Keratinocyte (primary cell): ENCODE measurements around the gene VIT. TPM values are rescaled to one million over a fixed set of nuclear protein-coding genes. Genes with fewer than 3 reads are reported as not detected.

Experiments used
- DNase-seq: peaks from one replicate; pipeline ENCODE4 v3.0.0-alpha.2; 2011; ENCODE audit warnings: low read depth, missing footprints, low spot score
- FAIRE-seq: peaks from 2 replicates; lab custom pipeline; 2011; peaks lifted over from hg19 to GRCh38; lab: Jason Lieb, UNC
- H2AFZ ChIP-seq: 2 replicates; pipeline ENCODE4 v1.6.0; 2012; ENCODE audit warnings: low read length, control low read depth, inconsistent platforms; ENCODE audit not compliant: control insufficient read depth
- H3K27ac ChIP-seq: 2 replicates; pipeline ENCODE4 v1.5.1; 2011; ENCODE audit warnings: low read length; ENCODE audit not compliant: control insufficient read depth, insufficient read depth
- H3K27me3 ChIP-seq: 3 replicates; pipeline ENCODE4 v1.6.0; 2011; ENCODE audit warnings: low read length; ENCODE audit not compliant: control insufficient read depth, insufficient read depth; ENCODE audit errors: extremely low read depth
- H3K36me3 ChIP-seq, 2 experiments: 2 replicates in 1 of 2; 3 replicates in 1 of 2; pipeline ENCODE4 v1.5.1; 2011; ENCODE audit warnings: low read length in 2 of 2, mild to moderate bottlenecking in 1 of 2; ENCODE audit not compliant: control insufficient read depth in 2 of 2, insufficient read depth in 2 of 2; ENCODE audit errors: extremely low read depth in 1 of 2
- H3K4me1 ChIP-seq: 3 replicates; pipeline ENCODE4 v1.5.1; 2011; ENCODE audit warnings: low read length; ENCODE audit not compliant: control insufficient read depth, insufficient read depth; ENCODE audit errors: extremely low read depth
- H3K4me2 ChIP-seq: 3 replicates; pipeline ENCODE4 v1.6.0; 2011; ENCODE audit warnings: low read depth, low read length; ENCODE audit not compliant: control insufficient read depth, insufficient read depth; ENCODE audit errors: extremely low read depth
- H3K4me3 ChIP-seq, 3 experiments: fragments of 200-600 bp in 1 of 3; sonication (generic) in 1 of 3; 2 replicates in 2 of 3; 3 replicates in 1 of 3; pipeline ENCODE4 v1.5.1; 2011 to 2016; ENCODE audit warnings: low read length in 3 of 3, mild to moderate bottlenecking in 3 of 3, control low read depth in 2 of 3, inconsistent platforms in 1 of 3, low read depth in 1 of 3, mixed read lengths in 1 of 3, mixed run types in 1 of 3, moderate library complexity in 1 of 3; ENCODE audit not compliant: control insufficient read depth in 2 of 3, insufficient read depth in 2 of 3; ENCODE audit errors: extremely low read depth in 1 of 3
- H3K79me2 ChIP-seq: 2 replicates; pipeline ENCODE4 v1.6.0; 2012; ENCODE audit warnings: low read length; ENCODE audit not compliant: control insufficient read depth, insufficient read depth
- H3K9ac ChIP-seq: 3 replicates; pipeline ENCODE4 v1.6.0; 2011; ENCODE audit warnings: low read length; ENCODE audit not compliant: control insufficient read depth, insufficient read depth; ENCODE audit errors: extremely low read depth
- H3K9me1 ChIP-seq: 3 replicates; pipeline ENCODE4 v1.6.0; 2011; ENCODE audit warnings: low read length; ENCODE audit not compliant: control insufficient read depth, insufficient read depth; ENCODE audit errors: extremely low read depth
- H3K9me3 ChIP-seq: 2 replicates; pipeline ENCODE4 v1.5.1; 2012; ENCODE audit warnings: low read depth, low read length; ENCODE audit not compliant: control insufficient read depth
- H4K20me1 ChIP-seq: 3 replicates; pipeline ENCODE4 v1.6.0; 2011; ENCODE audit warnings: low read length; ENCODE audit not compliant: control insufficient read depth, insufficient read depth; ENCODE audit errors: extremely low read depth
- EZH2 ChIP-seq: IDR thresholded peaks from one replicate; pipeline ENCODE4 v1.6.1; 2012; ENCODE audit warnings: inconsistent platforms, mild to moderate bottlenecking, low read length, moderate library complexity
- dilution Hi-C: fragments of 300-500 bp; cut with MboI; formaldehyde crosslinking; loops from one replicate; pipeline ENCODE4 v1.7.0; 2020; ENCODE audit warnings: low sequenced_read_pairs; ENCODE audit not compliant: extremely low pct_ligation_motif_present
- polyA plus RNA-seq, 5 experiments: library from polyadenylated mRNA; depleted of rRNA in 3 of 5; stranded (reverse) in 3 of 5; stranded (forward) in 1 of 5; unstranded in 1 of 5; fragments of >200 nt; gene quantifications; 1 replicate in 1 of 5; 2 replicates in 3 of 5; 3 replicates in 1 of 5; pipeline versions ENCODE4 v1.2.1 to v1.2.3, GENCODE V29; 2011 to 2012; ENCODE audit warnings: missing spikeins in 2 of 5, low read depth in 1 of 5, low replicate concordance in 1 of 5
- TF ChIP-seq, protein P1 (sequence below), 3 experiments: IDR thresholded peaks in 1 of 3; conservative IDR thresholded peaks in 1 of 3; optimal IDR thresholded peaks in 1 of 3; 2 replicates in 2 of 3; 3 replicates in 1 of 3; pipeline versions ENCODE3 to v1.5.1; 2011; ENCODE audit warnings: low read length in 3 of 3, mild to moderate bottlenecking in 3 of 3, moderate library complexity in 2 of 3, control low read depth in 1 of 3, inconsistent platforms in 1 of 3; ENCODE audit not compliant: insufficient read depth in 2 of 3; ENCODE audit errors: extremely low read depth in 1 of 3

Gene VIT
- polyA plus RNA-seq, 1 donor (not counting 4 experiments of a cell fraction or from before 2014, with no cell fraction given), result 0.79 TPM

DNA sequence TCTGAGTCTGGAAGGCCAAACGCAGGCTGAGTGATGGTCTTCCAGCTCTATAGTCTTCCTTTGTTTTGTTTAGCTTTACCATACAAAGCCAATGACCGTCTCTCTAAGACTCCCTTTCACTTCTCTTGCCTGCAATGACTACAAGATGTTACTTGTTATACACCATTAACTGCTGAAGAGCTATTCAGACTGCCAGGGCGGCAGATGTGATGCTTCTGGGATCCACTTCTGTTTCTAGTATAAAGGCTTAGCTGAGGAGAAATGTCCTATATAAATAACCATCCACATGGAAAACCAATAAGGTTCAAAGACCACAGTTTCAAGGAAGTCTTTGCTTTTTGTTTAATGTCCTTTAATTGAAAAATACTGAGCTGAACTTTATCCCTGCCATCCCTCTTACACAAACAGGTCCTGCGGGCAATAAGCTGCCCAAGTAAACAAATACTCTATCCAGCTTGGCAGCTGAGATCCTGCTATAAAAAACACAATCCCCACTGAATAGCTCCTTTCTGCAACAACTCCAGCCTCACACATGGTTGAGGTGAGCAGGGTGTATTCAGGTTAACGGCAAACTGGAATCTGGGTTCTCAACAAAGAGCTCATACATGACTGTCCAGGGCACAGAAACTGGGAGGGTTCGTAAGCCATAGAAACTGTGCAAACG lies 124.6 kb downstream of the VIT start:
- Histone ChIP-seq H3K4me1 (no peaks in the 10 kb centered on the region), H3K4me3 (no peak overlapping the region), H3K9ac (no peak overlapping the region), H3K4me2 (no peak overlapping the region), H2AFZ (no peak overlapping the region), H3K9me1 (no peaks in the 10 kb centered on the region), H3K79me2 (no peaks in the 10 kb centered on the region), H4K20me1 (no peaks in the 10 kb centered on the region), H3K9me3 (no peaks in the 10 kb centered on the region), H3K27me3 (no peaks in the 10 kb centered on the region), H3K36me3 (no peaks in the 10 kb centered on the region), H3K27ac (no peak overlapping the region)
- dilution Hi-C loops, result no loop called here
- FAIRE-seq (no peak), DNase-seq (no peak)
- TF ChIP-seq, protein P1, sequence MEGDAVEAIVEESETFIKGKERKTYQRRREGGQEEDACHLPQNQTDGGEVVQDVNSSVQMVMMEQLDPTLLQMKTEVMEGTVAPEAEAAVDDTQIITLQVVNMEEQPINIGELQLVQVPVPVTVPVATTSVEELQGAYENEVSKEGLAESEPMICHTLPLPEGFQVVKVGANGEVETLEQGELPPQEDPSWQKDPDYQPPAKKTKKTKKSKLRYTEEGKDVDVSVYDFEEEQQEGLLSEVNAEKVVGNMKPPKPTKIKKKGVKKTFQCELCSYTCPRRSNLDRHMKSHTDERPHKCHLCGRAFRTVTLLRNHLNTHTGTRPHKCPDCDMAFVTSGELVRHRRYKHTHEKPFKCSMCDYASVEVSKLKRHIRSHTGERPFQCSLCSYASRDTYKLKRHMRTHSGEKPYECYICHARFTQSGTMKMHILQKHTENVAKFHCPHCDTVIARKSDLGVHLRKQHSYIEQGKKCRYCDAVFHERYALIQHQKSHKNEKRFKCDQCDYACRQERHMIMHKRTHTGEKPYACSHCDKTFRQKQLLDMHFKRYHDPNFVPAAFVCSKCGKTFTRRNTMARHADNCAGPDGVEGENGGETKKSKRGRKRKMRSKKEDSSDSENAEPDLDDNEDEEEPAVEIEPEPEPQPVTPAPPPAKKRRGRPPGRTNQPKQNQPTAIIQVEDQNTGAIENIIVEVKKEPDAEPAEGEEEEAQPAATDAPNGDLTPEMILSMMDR (optimal IDR thresholded peaks at IDR 0.05 in 1 of 3, IDR thresholded peaks at IDR 0.05 in 1 of 3, conservative IDR thresholded peaks at IDR 0.05 in 1 of 3; ENCODE audit: extremely low read depth in 1 of 3, insufficient read depth in 2 of 3, low read length in 3 of 3), result no peak
- TF ChIP-seq EZH2, result no peak

DNA sequence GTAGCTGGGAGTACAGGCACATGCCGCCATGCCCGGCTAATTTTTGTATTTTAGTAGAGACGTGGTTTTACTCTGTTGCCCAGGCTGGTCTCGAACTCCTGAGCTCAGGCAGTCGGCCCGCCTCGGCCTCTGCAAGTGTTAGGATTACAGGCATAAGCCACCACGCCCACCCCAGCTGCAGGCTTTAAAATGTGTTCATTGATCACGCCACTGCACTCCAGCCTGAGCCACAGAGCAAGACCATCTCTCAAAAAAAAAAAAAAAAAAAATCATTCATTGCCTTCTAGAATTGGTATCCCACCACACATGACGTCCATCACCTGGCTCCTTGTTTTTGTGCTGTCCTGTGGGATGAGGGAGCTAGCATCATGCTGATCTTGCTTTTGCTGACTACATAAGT lies 127.4 kb downstream of the VIT start:
- DNase-seq (no peak), FAIRE-seq (no peak)
- Histone ChIP-seq H3K36me3 (no peaks in the 10 kb centered on the region), H3K79me2 (no peaks in the 10 kb centered on the region), H3K9me1 (no peaks in the 10 kb centered on the region), H3K9me3 (no peaks in the 10 kb centered on the region), H3K27me3 (no peaks in the 10 kb centered on the region), H3K4me3 (no peak overlapping the region), H2AFZ (no peak overlapping the region), H3K4me1 (no peaks in the 10 kb centered on the region), H3K27ac (no peak overlapping the region), H3K9ac (no peak overlapping the region), H3K4me2 (no peak overlapping the region), H4K20me1 (no peaks in the 10 kb centered on the region)
- TF ChIP-seq, protein P1 (optimal IDR thresholded peaks at IDR 0.05 in 1 of 3, IDR thresholded peaks at IDR 0.05 in 1 of 3, conservative IDR thresholded peaks at IDR 0.05 in 1 of 3; ENCODE audit: extremely low read depth in 1 of 3, insufficient read depth in 2 of 3, low read length in 3 of 3), result no peak
- no peak for TF ChIP-seq EZH2
- dilution Hi-C loops, result no loop called here
